Stimulated activated CD4-positive, alpha-beta T cell treated with anti-CD3 and anti-CD28 coated beads, TNF-alpha, amount 100 ng/mL, for 24 hours (primary cell): ENCODE measurements around the gene EIF4EBP2.
A peak's percentile ranks its signal among the peaks of the same experiment; 100 is the strongest.

Experiments used
- DNase-seq, 3 experiments: peaks; one replicate each; pipeline ENCODE4 v3.0.0-alpha.2; 2020; ENCODE audit warnings: low read depth in 3 of 3

EIF4EBP2 gene

GRCh38 chr10:70432101-70432500, 28.2 kb downstream of the EIF4EBP2 start:
- DNase-seq, result no peak

GRCh38 chr10:70432561-70433263, 28.8 kb downstream of the EIF4EBP2 start:
- DNase-seq, result no peak

GRCh38 chr10:70433581-70434280, 29.8 kb downstream of the EIF4EBP2 start:
- no peak for DNase-seq

GRCh38 chr10:70435241-70436085, 31.5 kb downstream of the EIF4EBP2 start:
- DNase-seq, result no peak

- DNase-seq, result no peak
Measured at GRCh38 chr10:70437721-70438120, 33.8 kb downstream of the EIF4EBP2 start.

- DNase-seq, result no peak
Measured at GRCh38 chr10:70440296-70441160, 36.6 kb downstream of the EIF4EBP2 start.

GRCh38 chr10:70441161-70441894, 37.4 kb downstream of the EIF4EBP2 start, which contains the start of gene NODAL:
Gene NODAL, minus strand, starts transcription at chr10:70441681. Its CDS starts 14 bp downstream, at chr10:70441667.
- no peak for DNase-seq

GRCh38 chr10:70441895-70442309, 38.0 kb downstream of the EIF4EBP2 start:
- DNase-seq, result no peak

GRCh38 chr10:70442332-70442988, 38.5 kb downstream of the EIF4EBP2 start:
- no peak for DNase-seq

GRCh38 chr10:70444744-70445143, 40.8 kb downstream of the EIF4EBP2 start:
- no peak for DNase-seq

- no peak for DNase-seq
Measured at GRCh38 chr10:70445718-70446657, 42.0 kb downstream of the EIF4EBP2 start.

GRCh38 chr10:70448236-70448635, 44.3 kb downstream of the EIF4EBP2 start:
- DNase-seq, result no peak

GRCh38 chr10:70455213-70455630, 51.3 kb downstream of the EIF4EBP2 start:
- DNase-seq, result no peak

GRCh38 chr10:70456164-70456563, 52.2 kb downstream of the EIF4EBP2 start:
- no peak for DNase-seq

GRCh38 chr10:70457759-70458305, 53.9 kb downstream of the EIF4EBP2 start:
- no peak for DNase-seq

- peak in 2 of 3 experiments; percentile 22 to 61 for DNase-seq
Measured at GRCh38 chr10:70458329-70459060, 54.5 kb downstream of the EIF4EBP2 start.

- DNase-seq, result no peak
Measured at GRCh38 chr10:70459061-70459773, 55.3 kb downstream of the EIF4EBP2 start.
